COLO829 (cell line): ENCODE results near the gene SWSAP1.
"Not testable (repeated sequence)": the region's sequence is repeated elsewhere in the genome, so short reads cannot be mapped to it uniquely, and the experiment has no call there.

Source experiments
- DNase-seq: peaks from one replicate; pipeline ENCODE4 v3.0.0; 2012; ENCODE audit warnings: low spot score

The SWSAP1 gene

GRCh38 chr19:11374433-11375142 is at the start of gene SWSAP1:
SWSAP1 (plus strand) TSS chr19:11374666; CDS start chr19:11374681, 15 bp downstream.
- DNase-seq, result peak; percentile 99

- DNase-seq, result no peak
Observed at GRCh38 chr19:11324748-11325389, 49.6 kb upstream of the SWSAP1 start.

GRCh38 chr19:11325544-11325943 is 48.9 kb upstream of the SWSAP1 start:
- DNase-seq, result no peak

GRCh38 chr19:11330127-11330526 is 44.3 kb upstream of the SWSAP1 start:
- no peak for DNase-seq

GRCh38 chr19:11331502-11331901 is 43.0 kb upstream of the SWSAP1 start:
- no peak for DNase-seq

GRCh38 chr19:11332822-11333221 is 41.6 kb upstream of the SWSAP1 start:
- DNase-seq, result no peak

GRCh38 chr19:11333838-11334237 is 40.6 kb upstream of the SWSAP1 start:
- not testable (repeated sequence) for DNase-seq

- DNase-seq, result no peak
Observed at GRCh38 chr19:11335449-11336146, 38.9 kb upstream of the SWSAP1 start.

- no peak for DNase-seq
Observed at GRCh38 chr19:11337080-11337479, 37.4 kb upstream of the SWSAP1 start.

GRCh38 chr19:11338121-11338520 is 36.3 kb upstream of the SWSAP1 start:
- DNase-seq, result no peak

GRCh38 chr19:11338569-11339253 is 35.8 kb upstream of the SWSAP1 start:
- no peak for DNase-seq

- DNase-seq, result peak; percentile 96
Observed at GRCh38 chr19:11339254-11340098, 35.0 kb upstream of the SWSAP1 start, which contains the start of gene RAB3D. RAB3D (minus strand) TSS chr19:11339657; CDS start chr19:11337399, 2,258 bp downstream.

- not testable (repeated sequence) for DNase-seq
Observed at GRCh38 chr19:11340099-11340467, 34.4 kb upstream of the SWSAP1 start.

- no peak for DNase-seq
Observed at GRCh38 chr19:11342429-11342828, 32.0 kb upstream of the SWSAP1 start.

- DNase-seq, result no peak
Observed at GRCh38 chr19:11345122-11345803, 29.2 kb upstream of the SWSAP1 start.

- peak; percentile 94 for DNase-seq
Observed at GRCh38 chr19:11346104-11346940, 28.1 kb upstream of the SWSAP1 start, which contains the start of the genes CCDC159 and TMEM205. CCDC159 (plus strand) TSS chr19:11346519; CDS start chr19:11346607, 88 bp downstream. TMEM205 (minus strand) TSS chr19:11346268; CDS start chr19:11345619, 649 bp downstream.

- DNase-seq, result no peak
Observed at GRCh38 chr19:11347546-11348039, 26.9 kb upstream of the SWSAP1 start.

GRCh38 chr19:11349171-11349570 is 25.3 kb upstream of the SWSAP1 start:
- no peak for DNase-seq

GRCh38 chr19:11354102-11354501 is 20.4 kb upstream of the SWSAP1 start:
- not testable (repeated sequence) for DNase-seq
